GM12801 (cell line): ENCODE measurements around the gene SLC39A11.

Source experiments
- TF ChIP-seq, protein P1 (sequence below): IDR thresholded peaks from one replicate; pipeline ENCODE4 v1.5.1; 2011; ENCODE audit warnings: control low read depth; ENCODE audit not compliant: insufficient read length; ENCODE audit errors: extremely low read depth

The SLC39A11 gene

GRCh38 chr17:72931635-72932034 lies 160.9 kb downstream of the SLC39A11 start:
- TF ChIP-seq, protein P1, sequence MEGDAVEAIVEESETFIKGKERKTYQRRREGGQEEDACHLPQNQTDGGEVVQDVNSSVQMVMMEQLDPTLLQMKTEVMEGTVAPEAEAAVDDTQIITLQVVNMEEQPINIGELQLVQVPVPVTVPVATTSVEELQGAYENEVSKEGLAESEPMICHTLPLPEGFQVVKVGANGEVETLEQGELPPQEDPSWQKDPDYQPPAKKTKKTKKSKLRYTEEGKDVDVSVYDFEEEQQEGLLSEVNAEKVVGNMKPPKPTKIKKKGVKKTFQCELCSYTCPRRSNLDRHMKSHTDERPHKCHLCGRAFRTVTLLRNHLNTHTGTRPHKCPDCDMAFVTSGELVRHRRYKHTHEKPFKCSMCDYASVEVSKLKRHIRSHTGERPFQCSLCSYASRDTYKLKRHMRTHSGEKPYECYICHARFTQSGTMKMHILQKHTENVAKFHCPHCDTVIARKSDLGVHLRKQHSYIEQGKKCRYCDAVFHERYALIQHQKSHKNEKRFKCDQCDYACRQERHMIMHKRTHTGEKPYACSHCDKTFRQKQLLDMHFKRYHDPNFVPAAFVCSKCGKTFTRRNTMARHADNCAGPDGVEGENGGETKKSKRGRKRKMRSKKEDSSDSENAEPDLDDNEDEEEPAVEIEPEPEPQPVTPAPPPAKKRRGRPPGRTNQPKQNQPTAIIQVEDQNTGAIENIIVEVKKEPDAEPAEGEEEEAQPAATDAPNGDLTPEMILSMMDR = no peak

- TF ChIP-seq, protein P1 = no peak
Observed at GRCh38 chr17:72931163-72931562, 161.3 kb downstream of the SLC39A11 start.

- TF ChIP-seq, protein P1 = no peak
Observed at GRCh38 chr17:72930031-72930430, 162.5 kb downstream of the SLC39A11 start.

GRCh38 chr17:72928454-72929136 lies 163.9 kb downstream of the SLC39A11 start:
- TF ChIP-seq, protein P1 = no peak

DNA sequence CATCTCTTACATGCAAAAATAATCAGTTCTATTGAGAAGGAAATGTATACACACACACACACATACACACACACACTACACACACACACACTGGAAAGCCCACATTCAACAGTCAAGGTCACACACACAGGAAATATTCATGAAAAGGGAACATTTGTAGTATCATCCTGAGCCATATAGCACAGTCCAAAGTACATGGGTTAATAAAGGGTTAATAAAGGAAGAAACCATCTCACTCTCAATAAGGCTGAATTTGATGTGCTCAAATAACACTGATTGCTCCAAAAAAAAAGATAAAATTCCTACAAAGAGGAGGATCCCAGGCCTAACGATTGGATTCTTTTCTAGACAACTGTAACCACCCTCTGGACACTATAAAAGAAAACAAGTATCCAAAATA lies 164.7 kb downstream of the SLC39A11 start:
- TF ChIP-seq, protein P1 = no peak

DNA sequence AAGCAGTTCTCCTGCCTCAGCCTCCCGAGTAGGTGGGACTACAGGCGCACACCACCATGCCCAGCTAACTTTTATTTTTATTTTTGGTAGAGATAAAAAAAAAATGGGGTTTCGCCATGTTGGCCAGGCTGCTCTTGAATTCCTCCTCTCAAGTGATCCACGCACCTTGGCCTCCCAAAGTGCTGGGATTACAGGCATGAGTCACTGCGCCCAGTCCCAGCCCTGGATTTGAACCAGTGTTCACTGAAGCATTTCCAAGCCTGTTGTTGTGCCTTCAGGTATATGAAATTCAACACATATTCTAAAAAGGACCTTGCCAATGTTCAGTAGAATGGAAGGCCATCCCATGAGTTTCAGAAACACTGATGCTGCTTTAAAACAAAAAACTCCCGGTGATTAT lies 165.3 kb downstream of the SLC39A11 start:
- TF ChIP-seq, protein P1 = no peak

- TF ChIP-seq, protein P1 = no peak
Observed at GRCh38 chr17:72926171-72926570, 166.3 kb downstream of the SLC39A11 start.
